HG02970 (cell line): ENCODE results near the gene ADORA2A.

ENCODE experiments used
- ATAC-seq: cut with Tn5 transposase; IDR thresholded peaks from one replicate; pipeline ENCODE4 v1.9.1; 2021; ENCODE audit warnings: mild to moderate bottlenecking, moderate library complexity, moderate number of reproducible peaks; ENCODE audit not compliant: unreplicated experiment, low FRiP score

Gene ADORA2A

DNA sequence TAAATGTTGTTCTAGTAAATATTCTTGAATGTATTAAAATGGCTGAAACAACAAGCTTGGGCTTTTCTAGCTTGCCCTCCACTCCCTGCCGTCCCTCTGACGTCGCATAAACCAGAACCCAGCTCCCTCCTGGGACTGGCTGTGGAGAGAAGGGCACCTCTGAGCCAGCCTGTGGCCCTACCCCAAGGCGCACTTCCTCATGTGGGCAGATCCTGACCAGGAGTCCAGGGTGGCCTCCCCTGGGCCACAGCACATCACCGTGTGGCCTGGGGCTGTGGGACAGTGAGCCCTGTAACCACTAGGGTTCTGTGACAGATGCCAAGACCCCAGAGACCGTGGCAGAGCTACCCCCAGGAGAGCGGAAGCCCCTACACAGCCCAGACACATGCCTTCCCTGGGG is 10.2 kb upstream of the ADORA2A start:
- no peak for ATAC-seq

DNA sequence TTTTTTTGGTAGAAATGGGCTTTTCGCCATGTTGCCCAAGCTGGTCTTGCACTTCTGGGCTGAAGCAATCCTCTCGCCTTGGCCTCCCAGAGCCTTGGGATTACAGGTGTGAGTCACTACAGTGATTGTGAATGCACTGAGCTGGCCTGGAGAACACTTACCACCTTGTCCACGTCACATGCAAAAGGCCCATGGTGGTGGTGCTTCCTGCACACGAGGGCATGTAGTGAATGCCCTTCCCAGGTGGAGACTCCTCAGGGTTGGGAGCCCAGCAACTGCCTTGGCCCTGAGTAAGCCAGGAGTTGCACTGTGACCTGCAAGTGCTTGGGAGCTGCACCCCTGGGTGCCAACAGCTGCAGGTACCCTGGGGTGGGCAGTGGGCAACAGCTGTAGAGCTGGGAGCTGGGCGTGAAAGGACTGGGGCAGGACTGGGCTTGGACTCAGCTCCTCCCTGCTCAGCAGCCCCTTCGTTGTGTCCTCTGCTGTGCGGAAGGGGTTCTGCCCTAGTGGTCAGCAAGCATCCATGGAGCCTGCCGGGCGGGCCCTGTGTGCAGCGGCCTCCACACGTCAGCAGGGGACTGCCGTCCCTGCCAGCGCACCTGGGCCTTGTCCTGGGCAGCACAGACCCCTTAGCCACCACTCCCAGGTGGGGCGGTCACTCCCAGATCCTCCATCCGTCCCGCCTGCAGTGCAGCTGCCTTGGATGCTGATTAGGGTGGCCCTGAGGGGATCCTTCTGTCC is 9.3 kb upstream of the ADORA2A start:
- no peak for ATAC-seq

- ATAC-seq = no peak
Measured at GRCh38 chr22:24418786-24419474, 8.5 kb upstream of the ADORA2A start.

DNA sequence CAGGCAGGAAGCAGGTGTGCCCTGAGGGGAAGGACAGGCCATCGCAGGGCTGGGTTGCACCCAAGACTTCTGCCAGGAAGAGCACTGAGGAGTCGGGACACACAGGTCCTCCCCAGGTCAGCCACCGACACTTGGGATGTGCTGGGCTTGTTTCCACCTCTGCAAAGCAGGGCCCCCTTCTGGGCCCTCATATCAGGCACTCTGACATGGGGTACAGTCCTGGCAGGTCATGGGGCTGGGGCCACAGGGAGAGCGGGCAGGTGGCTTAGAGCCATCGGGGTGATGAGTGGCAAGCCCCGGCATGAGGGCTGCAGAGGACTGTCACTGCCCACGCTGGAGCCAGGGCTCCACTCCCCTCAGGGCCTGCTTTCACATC is 7.9 kb upstream of the ADORA2A start:
- ATAC-seq = no peak

DNA sequence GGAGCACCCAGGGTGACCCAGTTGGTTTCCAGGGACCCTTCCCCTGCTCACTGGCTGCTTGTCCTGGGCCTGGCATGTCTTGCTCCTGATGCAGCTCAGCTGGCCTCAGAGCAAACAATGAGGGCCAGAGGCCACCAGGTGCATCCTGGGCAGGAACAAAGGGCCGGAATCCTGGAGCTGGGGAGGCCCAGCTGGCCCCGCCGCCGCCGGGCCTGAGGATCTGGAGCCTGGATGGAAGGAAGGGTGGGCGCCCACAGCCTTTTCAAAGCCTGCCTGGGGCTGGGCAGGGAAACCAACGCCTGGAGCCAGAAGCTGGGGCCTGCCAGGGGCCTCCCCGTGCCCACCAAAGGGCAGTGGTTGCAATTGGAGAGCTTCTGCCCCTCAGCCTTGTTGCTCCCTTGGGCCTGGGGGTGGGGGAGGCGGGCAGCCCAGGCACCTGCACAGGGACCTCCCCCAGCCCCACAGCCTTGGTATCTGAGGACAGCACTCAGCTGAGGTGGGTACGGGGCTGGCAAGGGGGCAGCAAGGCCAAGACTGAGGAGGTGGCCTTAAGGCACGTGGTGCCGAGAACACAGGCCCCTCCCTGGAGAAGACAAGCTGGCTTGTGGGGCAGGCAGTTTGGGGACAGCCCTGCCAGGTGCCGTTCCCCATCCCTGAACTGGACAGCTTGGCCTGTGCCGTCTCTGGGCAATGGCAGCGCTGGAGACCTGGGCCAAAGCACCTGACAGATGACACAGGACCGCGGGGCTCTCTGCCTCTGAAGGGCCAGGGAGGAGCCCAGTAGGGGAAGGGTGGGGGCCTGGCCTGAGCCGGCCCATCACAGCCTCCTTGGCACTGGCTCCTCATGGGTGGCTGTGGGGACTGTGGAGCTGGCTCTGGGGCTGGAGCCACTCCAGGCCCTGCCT is 7.1 kb upstream of the ADORA2A start:
- no peak for ATAC-seq

GRCh38 chr22:24420977-24421343 is 6.4 kb upstream of the ADORA2A start:
- ATAC-seq = no peak

DNA sequence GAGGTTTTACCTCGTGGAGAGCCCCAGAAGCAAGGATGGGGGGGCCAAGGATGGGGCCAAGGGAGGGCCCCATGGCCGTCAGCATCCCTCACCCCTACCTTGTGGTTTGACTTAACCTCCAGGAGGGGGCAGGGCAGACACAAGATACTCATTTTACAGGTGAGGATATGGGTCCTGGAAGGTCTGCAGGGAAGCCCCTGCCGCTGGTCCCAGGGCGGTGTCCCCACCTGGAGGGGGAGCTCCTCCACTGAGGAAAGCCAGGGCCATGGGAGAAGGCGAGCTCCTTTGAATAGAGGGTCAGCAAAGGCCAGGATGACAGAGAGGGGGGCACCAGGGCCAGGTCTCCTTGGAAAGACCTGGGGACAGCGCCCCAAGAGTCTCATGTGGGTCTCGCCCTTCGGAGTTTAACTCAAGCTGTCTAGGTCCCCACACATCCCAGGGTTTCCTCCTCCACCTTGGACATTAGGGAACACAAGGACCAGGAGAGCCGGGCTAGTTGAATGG is 5.9 kb upstream of the ADORA2A start:
- no peak for ATAC-seq

DNA sequence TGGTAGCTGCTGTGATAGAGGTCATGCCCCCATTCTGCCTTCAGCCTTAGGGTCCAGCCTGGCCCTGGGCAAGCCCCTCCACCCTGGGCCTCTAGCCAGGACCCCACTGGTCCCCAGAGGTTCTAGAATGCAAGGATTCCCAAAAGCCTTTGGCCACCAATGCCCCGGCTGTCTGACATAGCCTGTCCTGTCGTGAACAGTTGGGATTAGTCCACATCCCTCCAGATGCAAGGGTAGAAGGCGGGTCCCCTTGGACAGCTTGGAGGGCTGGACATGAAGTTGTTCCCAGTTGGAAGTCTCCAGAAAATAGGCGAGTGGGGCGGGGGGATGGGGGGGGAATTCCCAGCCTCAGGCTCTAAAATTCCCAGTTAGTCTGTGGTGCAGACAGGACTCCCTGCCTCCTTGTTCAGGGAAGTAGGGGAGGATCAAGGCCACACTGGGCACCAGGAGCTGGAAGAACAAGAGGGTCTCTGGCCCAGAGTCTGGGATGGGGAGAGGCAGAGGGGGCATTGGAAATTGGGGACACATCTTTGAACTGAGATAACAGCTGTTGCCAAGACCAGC is 5.2 kb upstream of the ADORA2A start:
- ATAC-seq = no peak

- no peak for ATAC-seq
Measured at GRCh38 chr22:24423519-24424000, 3.8 kb upstream of the ADORA2A start.

GRCh38 chr22:24424001-24424900 is 3.1 kb upstream of the ADORA2A start:
- ATAC-seq = no peak

- no peak for ATAC-seq
Measured at GRCh38 chr22:24424901-24425775, 2.3 kb upstream of the ADORA2A start.

GRCh38 chr22:24426436-24426835 is 963 bp upstream of the ADORA2A start:
- ATAC-seq = no peak

DNA sequence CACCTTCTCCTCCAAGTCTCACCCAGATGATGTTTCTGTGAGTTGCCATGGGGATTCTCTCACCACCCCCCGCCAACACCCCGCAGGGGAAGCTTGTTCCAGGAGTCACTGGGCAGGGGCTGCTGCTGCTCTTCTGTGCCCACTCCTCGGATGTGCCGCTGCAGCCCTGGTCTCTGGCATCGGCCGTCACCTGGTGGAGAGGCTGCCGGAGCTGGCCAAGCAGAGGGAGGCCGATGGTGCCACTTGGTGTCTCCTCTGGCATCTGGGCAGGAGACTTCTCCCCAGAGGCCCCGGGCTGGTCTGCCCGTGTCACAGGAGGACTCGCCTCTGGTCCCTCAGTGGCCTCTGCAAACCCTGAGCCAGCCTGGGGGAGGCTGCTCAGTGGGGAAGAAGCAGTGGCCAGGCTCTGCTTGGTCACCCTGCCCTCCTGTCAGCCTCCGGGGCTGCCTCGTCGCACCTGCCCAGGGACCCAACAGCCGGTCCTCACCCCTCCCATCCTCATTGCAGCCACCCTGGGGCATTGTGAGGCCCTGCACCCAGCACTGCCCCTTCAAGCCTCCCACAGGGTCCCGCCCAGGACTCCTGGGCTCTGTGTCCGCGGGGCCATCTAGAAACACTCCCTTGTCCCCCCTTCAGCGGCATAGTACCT is 424 bp upstream of the ADORA2A start:
- no peak for ATAC-seq

GRCh38 chr22:24428751-24429410 is 1.5 kb downstream of the ADORA2A start:
- no peak for ATAC-seq

DNA sequence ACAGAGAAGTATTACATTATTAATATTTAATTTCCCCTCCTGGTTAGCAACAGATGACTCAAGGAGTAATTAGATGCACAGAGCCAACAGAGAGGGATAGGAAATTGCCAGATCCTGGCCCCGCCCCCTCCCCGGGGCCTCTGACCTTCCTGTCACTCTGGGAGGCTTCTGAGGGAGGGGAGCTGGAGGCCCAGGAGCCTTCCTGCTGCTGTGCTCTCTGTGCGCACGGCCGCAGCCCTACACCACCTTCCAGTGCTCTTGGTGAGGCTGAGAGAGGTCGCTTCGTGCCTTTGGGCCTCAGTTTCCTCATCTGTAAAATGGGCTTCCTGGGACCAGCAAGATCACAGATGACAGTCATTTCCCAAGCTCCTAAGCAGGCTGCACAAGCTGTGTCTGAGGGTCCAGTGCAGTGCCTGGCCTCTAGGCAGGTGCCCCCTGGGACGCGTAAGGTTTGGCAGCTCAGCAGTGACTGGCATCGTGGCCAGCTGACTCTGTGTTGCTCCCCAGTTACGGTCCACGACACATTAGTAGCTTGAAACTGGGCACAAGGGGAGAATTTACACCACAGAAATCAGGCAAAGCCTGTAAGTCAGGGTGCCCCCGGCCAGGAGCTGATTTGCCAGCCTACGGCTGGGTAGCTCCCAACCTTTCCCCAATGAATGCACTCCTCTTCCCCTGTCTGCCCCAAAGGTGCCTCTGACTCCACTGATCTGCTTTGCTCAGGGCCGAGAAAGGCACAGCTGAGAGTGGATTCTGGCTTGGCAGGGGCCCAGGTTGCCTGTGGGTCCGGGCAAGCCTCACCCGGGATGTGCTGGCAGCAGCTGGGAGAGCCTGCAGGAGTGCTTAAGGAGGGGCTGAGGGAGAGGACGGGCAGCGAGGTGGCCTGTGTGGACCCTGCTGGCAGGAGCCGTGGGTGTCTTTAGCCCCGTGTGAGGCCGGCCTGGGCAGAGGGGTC is 2.3 kb downstream of the ADORA2A start:
- ATAC-seq = no peak
